ENCODE results near the gene CAMTA1.

CAMTA1 gene

GRCh38 chr1:6961905-6962477 is 176.7 kb downstream of the CAMTA1 start:
- peak; percentile 79 for DNase-seq

GRCh38 chr1:6962478-6962995 is 177.3 kb downstream of the CAMTA1 start:
- no peak for DNase-seq

- peak; percentile 99 for DNase-seq
These were observed 178.0 kb downstream of the CAMTA1 start for GRCh38 chr1:6962996-6963911.

- DNase-seq = no peak
These were observed 178.7 kb downstream of the CAMTA1 start for GRCh38 chr1:6963912-6964307.

- no peak for DNase-seq
These were observed 180.1 kb downstream of the CAMTA1 start for GRCh38 chr1:6965083-6965934.

- no peak for DNase-seq
These were observed 180.6 kb downstream of the CAMTA1 start for GRCh38 chr1:6965935-6966241.

GRCh38 chr1:6966326-6966725 is 181.1 kb downstream of the CAMTA1 start:
- no peak for DNase-seq

GRCh38 chr1:6967431-6968111 is 182.3 kb downstream of the CAMTA1 start:
- DNase-seq = no peak

- DNase-seq = peak; percentile 46
These were observed 183.9 kb downstream of the CAMTA1 start for GRCh38 chr1:6969106-6969505.

- peak; percentile 11 for DNase-seq
These were observed 184.5 kb downstream of the CAMTA1 start for GRCh38 chr1:6969762-6970161.

GRCh38 chr1:6970221-6970620 is 185.0 kb downstream of the CAMTA1 start:
- peak; percentile 17 for DNase-seq

- no peak for DNase-seq
These were observed 185.8 kb downstream of the CAMTA1 start for GRCh38 chr1:6971048-6971447.

- peak; percentile 35 for DNase-seq
These were observed 186.4 kb downstream of the CAMTA1 start for GRCh38 chr1:6971699-6972098.

- DNase-seq = peak; percentile 7
These were observed 187.1 kb downstream of the CAMTA1 start for GRCh38 chr1:6972399-6972798.

- no peak for DNase-seq
These were observed 190.2 kb downstream of the CAMTA1 start for GRCh38 chr1:6975331-6976043.

- no peak for DNase-seq
These were observed 190.8 kb downstream of the CAMTA1 start for GRCh38 chr1:6976044-6976375.

GRCh38 chr1:6979003-6979613 is 193.9 kb downstream of the CAMTA1 start:
- no peak for DNase-seq

- DNase-seq = no peak
These were observed 196.3 kb downstream of the CAMTA1 start for GRCh38 chr1:6981595-6981994.

- DNase-seq = no peak
These were observed 197.2 kb downstream of the CAMTA1 start for GRCh38 chr1:6982443-6982842.

- DNase-seq = peak; percentile 71
These were observed 197.6 kb downstream of the CAMTA1 start for GRCh38 chr1:6982860-6983259.

- DNase-seq = no peak
These were observed 199.3 kb downstream of the CAMTA1 start for GRCh38 chr1:6984536-6984935.

GRCh38 chr1:6984986-6985385 is 199.7 kb downstream of the CAMTA1 start:
- DNase-seq = no peak
